GM21529 (cell line): ENCODE data around the gene COL25A1.

Source experiments
- ATAC-seq: cut with Tn5 transposase; IDR thresholded peaks from one replicate; pipeline ENCODE4 v1.9.1; 2021; ENCODE audit not compliant: unreplicated experiment

The COL25A1 gene

DNA sequence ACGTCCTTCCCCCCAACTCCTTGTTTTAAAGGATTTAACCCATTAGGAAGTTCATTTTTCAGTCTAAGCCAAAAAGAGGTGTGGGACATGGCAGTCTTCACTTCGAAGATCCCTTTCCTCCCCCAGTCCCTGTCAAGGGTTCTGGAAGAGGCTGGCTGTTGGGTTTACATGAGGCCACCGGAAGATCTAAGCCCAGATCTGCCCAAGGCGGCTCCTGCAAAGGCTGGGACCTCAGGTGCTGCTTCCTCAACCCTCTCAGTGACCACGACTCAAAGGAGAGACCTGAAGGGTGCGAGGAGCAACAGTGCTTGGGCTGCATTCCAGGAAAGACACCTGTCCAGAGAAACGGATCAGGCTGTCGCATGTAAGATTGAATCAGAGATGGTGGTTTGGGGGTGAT is 516.1 kb downstream of the COL25A1 start:
- ATAC-seq = no peak

DNA sequence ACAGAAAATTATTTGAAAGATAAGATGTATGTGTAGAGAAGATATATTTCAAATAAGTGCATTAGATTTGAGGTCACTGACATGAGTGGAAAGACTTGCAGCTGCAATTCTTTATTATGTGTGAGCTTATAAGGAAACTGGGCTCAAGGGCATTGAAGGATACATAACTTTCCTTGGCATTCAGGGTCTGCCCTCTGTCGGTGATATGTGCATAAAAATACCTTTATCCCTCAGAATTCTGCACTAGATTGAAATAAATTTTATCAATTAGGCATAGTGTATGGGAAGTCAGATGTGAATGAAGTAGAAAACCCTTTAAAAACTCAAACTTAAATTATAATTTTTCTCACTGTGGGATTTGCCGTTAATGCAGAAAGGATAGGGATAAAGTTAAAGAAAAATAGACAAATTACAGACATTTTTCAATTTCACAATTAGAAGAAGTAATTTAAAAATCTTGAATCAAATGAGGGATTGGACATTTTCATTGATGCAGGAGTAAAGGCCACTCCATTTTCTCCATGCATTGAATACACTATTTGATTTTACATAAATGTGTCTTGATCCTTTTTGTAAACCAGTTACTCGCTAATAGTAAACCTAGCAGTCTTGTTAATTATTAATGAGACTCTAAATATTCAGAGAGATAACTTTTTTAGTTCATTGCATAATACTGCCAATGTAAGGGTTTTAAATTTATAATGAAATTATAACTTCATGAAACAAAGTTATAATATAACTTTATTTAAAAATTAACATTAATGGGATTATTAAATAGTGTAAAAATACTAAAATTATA is 518.6 kb downstream of the COL25A1 start:
- no peak for ATAC-seq

DNA sequence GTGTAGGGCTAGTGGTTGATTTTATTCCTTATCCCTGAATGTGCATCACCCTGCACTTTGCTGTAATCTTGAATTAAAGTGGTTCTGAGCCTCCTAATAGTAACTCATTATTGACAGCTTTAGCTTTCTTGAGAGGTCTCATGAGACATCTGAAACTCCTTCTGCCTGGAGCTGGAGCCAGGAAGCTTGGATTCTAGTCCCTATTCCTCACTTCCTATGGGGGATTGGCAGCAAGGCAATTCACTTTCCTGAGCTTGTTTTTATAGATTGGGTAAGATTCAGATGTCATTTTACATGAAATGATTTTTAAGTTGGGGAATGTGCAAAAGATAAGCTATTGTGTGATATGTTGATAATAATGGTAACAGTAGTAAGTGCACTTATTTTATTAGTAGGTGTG is 522.5 kb downstream of the COL25A1 start:
- ATAC-seq = no peak

DNA sequence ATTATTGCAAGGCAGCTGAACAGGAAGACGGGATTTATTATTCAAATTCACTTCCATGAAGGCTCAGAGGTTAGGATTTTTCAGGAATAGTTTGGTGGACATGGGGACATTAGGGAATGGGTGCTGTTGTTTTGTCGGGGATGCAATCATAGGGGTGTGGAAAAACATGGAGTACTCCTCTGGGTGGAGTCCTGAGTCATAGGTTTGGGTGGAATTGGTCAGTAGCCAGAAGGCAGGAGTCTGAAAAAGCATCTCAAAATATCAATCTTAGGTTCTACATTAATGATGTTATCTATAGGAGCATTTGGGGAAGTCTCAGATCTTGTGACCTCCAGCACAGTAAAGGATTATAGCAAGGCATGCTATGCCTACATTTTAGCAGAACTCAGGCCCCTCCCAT is 525.1 kb downstream of the COL25A1 start:
- ATAC-seq = no peak

DNA sequence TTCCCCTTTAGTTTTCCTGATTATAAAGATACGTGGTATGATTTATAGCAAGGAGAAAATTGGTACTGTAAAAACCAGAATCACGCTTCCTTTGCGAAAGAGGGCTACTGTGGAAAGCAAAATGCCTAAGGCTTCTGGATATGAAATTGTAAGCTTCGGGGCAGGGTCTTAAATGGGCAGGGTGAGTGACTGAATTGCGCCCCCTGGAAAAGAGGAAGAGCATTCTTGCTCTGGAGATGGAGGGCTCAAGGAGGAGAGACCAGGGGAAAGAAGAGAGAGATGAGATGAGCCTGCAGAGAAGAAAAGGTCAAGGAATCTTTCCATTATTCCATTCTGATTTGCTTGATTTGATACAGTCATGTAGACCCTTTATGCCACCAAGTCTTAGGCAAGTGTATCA is 526.5 kb downstream of the COL25A1 start:
- ATAC-seq = no peak

DNA sequence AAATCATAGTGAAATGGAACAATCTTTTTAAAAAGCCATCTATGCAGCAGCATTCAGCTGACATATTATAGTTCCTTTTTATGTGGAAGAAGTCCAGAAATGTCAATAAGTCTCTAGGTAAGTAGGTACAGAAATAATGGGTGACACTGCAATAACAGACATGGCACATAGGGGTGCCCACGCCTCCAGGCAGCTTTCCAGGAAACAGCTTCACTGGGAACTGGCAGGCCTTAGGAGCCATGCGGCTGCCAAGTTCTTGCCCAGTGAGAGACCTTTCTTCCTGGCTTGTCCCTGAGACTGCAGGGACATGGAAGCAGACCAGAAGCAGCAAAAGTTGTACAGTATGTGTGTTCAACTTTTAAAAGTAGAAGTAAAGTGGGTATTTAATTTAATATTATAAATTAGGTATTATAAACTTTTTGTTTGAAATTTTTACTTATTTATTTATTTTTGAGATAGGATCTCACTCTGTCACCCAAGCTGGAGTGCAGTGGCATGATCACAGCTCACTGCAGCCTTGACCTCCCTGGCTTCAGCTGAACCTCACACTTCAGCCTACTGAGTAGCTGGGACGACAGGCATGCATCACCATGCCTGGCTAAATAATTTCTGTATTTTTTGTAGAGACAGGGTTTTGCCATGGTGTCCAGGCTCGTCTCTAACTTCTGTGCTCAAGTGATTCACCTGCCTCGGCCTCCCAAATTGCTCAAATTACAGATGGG is 527.5 kb downstream of the COL25A1 start:
- ATAC-seq = no peak

DNA sequence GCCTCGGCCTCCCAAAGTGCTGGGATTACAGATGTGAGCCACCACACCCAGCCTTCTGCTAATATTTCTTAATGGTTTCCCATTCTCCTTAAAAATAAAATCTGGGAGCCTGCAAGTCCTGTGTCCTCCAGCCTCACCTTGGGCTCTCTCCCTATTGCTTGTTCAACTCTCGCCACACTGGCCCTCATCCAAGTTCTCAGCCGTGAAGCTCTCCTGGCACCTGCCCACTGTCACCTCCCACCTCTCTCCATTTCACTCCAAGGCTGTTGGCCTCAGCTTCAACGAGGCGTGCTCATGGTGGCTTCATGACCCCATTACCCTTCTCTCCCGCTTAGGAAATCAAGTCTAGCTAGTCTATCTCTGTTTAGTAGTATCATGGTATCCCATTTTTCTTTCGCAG is 530.1 kb downstream of the COL25A1 start:
- no peak for ATAC-seq

DNA sequence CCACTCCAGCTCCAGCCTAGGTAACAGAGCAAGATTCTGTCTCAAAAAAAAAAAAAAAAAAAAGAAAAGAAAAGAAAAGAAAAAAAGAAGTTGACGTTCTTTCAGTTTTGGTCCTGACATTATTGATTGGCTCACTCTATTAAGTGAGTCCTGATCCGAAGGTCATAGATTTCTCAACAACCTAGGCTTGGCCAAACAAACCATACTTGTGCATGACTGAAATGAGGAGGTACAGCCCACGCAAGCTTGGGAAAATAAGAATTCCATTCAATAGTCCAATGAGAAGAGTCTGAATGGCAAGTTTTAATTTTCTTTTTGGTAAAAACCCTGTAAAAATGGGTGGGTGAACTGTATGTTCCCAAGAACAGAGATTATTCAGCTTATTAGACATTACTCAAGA is 536.4 kb downstream of the COL25A1 start:
- ATAC-seq = no peak

DNA sequence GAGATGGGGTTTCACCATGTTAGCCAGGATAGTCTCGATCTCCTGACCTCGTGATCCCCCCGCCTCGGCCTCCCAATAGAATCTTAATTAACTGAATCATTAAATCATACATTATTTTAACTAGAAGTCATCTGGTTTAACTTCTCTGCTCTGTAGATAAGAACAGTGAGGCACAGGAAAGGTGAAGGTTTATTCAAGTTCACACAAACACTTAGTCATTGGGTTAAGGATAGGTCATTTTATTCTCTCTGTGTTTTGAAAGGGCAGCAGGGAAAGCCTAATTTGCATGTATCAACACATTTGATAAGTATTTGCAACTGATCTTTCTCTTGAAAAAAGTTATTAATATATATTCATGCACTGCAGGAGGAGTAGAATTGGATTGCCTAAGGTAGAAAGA is 538.5 kb downstream of the COL25A1 start:
- no peak for ATAC-seq

DNA sequence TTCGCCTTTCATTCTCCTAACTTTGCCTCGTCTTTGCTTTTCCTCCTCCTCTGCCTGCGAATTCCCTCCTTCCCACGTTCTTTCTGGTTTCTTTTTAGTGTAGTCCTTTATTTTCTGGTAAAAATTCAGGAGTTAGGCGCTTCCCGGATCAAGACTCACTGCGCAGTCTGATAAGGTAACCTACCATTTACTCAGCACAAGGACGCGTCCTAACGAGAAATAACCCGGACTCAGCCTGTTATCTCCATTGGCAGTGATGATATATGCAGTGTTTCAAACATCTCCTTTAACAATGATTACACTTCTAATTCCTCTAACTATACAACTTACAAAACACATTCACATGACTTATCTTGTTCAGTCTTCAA is 539.2 kb downstream of the COL25A1 start:
- no peak for ATAC-seq

DNA sequence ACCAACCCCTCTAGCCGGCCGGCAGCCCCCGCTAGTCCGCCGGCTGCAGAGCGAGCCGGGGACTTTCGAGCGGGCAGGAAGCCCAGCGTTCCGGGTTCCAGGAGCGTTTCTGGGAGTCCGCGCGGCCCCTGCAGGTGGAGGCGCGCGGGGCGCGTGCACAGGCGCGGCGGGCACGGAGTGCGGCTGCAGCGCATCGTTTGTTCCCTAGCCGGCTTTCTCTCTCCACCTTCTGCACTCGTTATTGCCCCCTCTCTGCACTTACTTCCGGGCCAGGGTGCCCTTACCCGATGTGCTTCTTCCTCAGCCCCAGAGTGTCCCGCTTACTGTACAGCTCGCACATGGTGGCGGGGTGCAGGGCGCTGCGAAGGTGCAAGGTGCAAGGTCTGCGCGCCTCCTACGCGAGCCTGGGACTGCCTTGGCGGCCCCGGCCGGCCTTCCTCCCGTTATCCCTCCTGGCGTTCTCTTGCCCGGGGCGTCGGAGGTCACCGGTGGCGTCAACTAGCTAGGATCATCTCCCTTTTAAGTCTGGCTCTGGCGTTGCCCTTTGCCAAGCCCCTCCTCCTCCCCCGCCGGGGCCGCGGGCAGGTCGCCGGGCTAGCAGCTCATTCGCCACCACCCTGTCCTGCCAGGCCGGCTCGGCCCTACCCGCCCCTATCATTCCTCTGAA is 539.8 kb downstream of the COL25A1 start, which contains the start of gene ETNPPL:
Gene ETNPPL, minus strand, starts transcription at position 495 of the 667 bp plus-strand sequence. Its CDS starts 155 bp downstream, at position 340.
- ATAC-seq = no peak
